IPS-20b (cell line): ENCODE data around the gene CCDC40.

Source experiments
- H3K27ac ChIP-seq: one replicate; pipeline ENCODE4 v1.5.1; 2013; ENCODE audit warnings: low read length
- H3K27me3 ChIP-seq: 2 replicates; pipeline ENCODE4 v1.6.1; 2013; ENCODE audit warnings: mild to moderate bottlenecking, low read length, inconsistent platforms; ENCODE audit not compliant: insufficient read depth
- H3K36me3 ChIP-seq: 2 replicates; pipeline ENCODE4 v1.6.1; 2013; ENCODE audit warnings: low read depth, mild to moderate bottlenecking, inconsistent platforms, low read length, moderate library complexity; ENCODE audit not compliant: insufficient read depth
- H3K4me1 ChIP-seq: 2 replicates; pipeline ENCODE4 v1.6.1; 2013; ENCODE audit warnings: mild to moderate bottlenecking, control low read depth, inconsistent platforms, low read length, moderate library complexity; ENCODE audit not compliant: insufficient read depth
- H3K4me3 ChIP-seq: 2 replicates; pipeline ENCODE4 v1.5.1; 2013; ENCODE audit warnings: mild to moderate bottlenecking, low read length, inconsistent platforms
- H3K9ac ChIP-seq: 2 replicates; pipeline ENCODE4 v1.6.1; 2013; ENCODE audit warnings: low read depth, mild to moderate bottlenecking, inconsistent platforms, low read length, moderate library complexity
- H3K9me3 ChIP-seq: 2 replicates; pipeline ENCODE4 v1.6.1; 2013; ENCODE audit warnings: mild to moderate bottlenecking, low read depth, low read length, inconsistent platforms; ENCODE audit not compliant: insufficient read depth

CCDC40 gene

DNA sequence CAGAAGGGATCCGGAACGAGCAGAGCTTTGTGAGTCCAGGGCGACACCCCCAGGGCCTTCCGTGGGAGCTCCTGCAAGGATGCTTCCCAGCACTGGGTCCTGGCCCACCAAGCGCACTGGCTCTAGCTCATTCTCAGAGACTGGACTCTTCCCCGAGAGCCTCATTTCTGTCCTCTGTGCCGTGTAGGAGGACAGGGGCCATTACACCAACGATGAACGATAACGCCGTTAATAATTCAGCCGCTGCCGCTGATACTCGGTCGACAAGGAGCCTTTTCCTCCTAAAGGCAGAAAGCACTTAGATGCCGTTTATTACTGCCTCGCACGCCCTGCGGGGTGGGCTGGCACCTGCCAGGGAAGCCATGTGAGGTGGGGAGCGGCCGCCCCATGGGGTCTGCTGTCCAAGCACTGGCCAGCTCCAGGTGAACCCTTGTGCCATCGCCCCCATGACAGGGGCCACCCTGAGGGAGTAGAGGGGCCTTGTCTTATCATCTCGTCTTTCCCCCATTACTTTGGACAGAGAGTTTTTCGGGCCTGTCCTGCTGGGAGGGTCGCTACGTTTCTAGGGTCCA is 34.3 kb upstream of the CCDC40 start:
- no peaks in the 10 kb centered on the region for H3K27me3 ChIP-seq
- no peak overlapping the region for H3K4me3 ChIP-seq
- no peak overlapping the region for H3K9ac ChIP-seq
- no peak overlapping the region for H3K27ac ChIP-seq
- no peaks in the 10 kb centered on the region for H3K4me1 ChIP-seq
- H3K9me3 ChIP-seq, result no peaks in the 10 kb centered on the region
- H3K36me3 ChIP-seq, result peaks cover 9% of the 10 kb centered on the region; the same call in 1 of the 2 replicates

DNA sequence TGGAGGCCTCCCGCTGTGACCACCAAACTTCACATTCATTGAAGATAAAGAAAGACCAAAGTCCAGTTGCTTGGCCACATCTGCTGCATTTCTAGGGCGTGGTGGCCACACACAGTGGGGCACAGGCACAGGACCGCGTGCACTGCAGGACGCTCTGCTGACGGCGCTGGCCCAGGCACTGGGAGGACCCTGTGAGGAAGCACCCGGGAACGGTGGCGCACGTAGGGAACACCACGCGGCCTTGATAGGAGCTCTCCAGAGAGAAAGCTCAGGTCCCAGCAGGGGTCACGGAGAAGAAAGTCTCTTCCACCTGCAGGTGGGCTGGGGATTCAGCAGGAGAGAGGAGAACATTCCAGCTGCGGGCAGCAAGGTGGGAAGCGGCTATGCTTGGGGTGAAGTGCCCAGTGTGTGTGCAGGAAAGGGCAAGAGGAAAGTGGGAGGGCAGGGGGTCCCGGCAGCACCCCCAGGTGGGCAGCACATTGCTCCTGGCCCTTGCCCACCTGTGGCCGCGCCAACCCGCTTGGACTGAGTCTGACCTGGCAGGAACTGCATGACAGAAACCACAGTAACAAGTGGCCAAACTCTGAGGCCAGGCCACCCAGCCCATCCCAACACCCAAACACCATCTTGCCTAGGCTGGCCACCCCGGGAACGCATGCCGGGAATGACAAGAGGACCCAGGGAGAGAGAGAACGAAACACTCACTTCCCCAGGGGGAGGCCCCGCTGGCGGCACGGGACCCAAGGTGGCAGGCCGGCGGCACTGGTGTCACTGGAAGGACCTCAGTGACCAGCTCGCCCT is 33.6 kb upstream of the CCDC40 start:
- H3K9ac ChIP-seq, result no peak overlapping the region
- no peak overlapping the region for H3K4me3 ChIP-seq
- peaks cover 9% of the 10 kb centered on the region; the same call in 1 of the 2 replicates for H3K36me3 ChIP-seq
- no peaks in the 10 kb centered on the region for H3K27me3 ChIP-seq
- no peaks in the 10 kb centered on the region for H3K9me3 ChIP-seq
- H3K4me1 ChIP-seq, result no peaks in the 10 kb centered on the region
- H3K27ac ChIP-seq, result no peak overlapping the region

DNA sequence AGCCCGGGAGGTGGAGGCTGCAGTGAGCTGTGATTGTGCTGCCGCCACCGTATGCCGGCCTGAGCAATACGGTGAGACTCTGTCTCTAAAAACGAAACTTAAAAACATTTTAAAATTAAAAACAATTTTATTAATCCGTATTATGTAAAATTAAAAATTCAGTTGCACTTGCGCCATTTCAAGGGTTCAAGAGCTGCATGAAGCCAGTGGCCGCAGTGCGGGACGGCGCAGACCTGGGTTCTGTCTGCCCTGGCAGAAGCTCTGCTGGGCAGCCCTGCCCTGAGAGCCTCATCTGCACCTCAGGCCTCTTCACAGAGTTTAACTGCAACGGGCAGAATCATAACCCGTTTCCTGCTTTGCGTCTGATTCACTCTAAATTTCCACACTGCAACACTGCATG is 32.5 kb upstream of the CCDC40 start:
- Histone ChIP-seq H3K36me3 (peaks cover 9% of the 10 kb centered on the region; the same call in 1 of the 2 replicates), H3K9me3 (no peaks in the 10 kb centered on the region), H3K4me1 (no peaks in the 10 kb centered on the region), H3K27me3 (no peaks in the 10 kb centered on the region), H3K9ac (no peak overlapping the region), H3K4me3 (no peak overlapping the region), H3K27ac (no peak overlapping the region)

DNA sequence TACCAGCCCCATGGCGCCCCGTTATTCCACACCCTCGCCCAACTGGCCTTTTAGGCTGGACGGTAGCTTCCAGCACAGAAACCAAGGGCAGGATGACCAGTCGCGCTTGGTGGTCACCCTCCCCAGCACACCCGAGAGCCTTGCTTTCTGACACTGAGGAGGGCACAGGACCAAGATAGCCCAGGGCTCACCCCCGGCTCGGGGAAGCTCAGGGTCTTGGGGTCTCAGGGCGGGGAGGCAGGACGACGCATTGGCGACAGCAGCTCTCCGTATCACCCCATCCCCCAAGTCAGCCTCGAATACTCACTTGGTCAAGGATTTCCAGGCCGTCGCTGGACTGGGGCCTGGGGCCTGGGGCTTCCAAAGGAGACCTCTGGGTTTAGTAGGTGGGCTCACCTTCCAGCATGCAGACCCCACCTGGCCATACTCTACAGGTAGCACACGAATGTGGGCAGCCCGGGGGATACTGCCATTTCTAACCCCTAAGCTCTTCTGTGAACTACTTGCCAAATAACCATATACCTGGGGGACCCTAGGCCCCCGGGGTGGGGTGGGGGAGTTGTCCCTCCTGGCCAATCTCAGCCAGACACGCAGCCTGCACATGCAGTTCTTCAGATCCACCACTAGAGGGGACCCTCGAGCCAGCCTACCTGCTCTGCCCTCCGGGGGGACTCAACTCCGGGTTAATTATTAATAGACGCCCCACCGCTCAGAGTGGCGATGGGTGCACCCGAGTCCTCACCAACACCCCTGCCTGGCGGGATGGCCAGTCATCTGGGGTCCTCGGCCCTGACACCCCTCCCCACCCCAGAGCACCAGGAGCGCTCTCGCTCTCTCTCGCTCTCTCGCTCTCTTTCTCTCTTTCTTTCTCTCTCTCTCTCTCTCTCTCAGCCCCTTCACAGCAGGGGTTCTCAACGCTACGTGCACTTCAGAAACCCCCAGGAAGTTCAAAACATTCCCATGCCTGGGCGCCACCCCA is 30.8 kb upstream of the CCDC40 start:
- Histone ChIP-seq H3K9ac (peak overlapping the region; percentile 48; the same call in 1 of the 2 replicates), H3K27ac (no peak overlapping the region), H3K36me3 (peaks cover 24% of the 10 kb centered on the region; the same call in 1 of the 2 replicates), H3K27me3 (no peaks in the 10 kb centered on the region), H3K4me3 (peak overlapping the region; percentile 66), H3K9me3 (no peaks in the 10 kb centered on the region), H3K4me1 (no peaks in the 10 kb centered on the region)

DNA sequence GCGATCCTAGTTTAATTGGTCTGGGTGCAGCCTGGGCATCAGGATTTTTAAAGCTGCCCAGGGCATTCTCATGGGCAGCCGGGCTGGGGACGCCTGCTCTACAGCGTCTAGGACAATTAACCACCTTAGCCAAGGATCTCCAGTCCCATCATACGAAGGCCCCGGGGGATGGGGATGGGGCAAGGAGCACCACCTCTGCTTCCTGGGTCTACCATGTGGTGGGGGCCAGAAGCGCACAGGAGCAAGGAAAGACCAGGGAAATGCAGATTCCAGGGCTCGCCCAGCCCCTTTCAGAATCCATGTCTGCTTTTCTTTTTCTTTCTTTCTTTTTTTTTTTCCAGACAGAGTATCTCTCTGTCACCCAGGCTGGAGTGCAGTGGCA is 30.1 kb upstream of the CCDC40 start:
- Histone ChIP-seq H3K9me3 (no peaks in the 10 kb centered on the region), H3K27me3 (no peaks in the 10 kb centered on the region), H3K4me1 (no peaks in the 10 kb centered on the region), H3K9ac (no peak overlapping the region), H3K27ac (no peak overlapping the region), H3K4me3 (peak overlapping the region; percentile 66; the same call in 1 of the 2 replicates), H3K36me3 (peaks cover 28% of the 10 kb centered on the region; the same call in 1 of the 2 replicates)

DNA sequence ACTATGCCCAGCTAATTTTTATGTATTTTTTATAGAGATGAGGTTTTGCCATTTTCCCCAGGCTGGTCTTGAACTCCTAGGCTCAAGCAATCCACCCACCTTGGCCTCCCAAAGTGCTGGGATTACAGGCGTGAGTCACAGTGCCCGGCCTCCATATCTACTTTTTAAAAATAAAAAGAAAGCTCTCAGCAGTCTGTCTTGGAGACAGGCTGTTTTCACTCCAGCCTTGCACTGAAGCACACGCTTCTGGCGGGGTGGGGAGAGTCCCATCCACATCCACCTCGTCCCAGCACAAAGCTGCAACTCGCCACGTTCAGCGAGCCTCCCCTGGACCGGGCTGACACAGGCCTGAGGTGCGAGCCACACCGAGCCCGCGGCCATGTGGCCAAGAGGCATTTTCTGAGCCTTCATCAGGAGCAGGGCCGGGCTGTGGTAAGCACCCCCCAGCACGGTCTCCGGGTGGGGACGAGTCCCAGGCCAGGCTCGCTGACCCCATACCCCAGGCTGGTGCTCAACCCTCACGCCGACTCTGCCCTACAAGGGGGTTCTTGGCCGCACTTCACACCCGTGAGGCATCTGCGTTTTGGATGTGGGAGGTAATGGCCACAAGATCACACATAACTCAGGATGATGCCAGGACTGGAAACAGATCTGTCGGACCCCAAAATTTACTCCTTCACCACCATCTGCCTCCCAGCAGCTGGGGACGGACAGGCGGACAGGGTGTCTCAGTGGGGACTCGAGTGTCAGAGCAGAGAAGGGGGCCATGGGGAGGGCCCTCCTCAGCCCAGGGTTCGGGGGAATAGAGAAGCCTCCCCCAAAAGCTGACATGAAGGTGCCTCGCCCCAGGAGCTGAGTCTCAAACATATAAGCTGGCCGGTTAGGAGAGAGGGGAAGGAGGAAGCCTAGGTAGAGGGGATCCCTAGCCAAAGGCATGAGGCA is 29.4 kb upstream of the CCDC40 start:
- Histone ChIP-seq H3K9me3 (no peaks in the 10 kb centered on the region), H3K4me3 (no peak overlapping the region), H3K9ac (no peak overlapping the region), H3K36me3 (peaks cover 33% of the 10 kb centered on the region; the same call in 1 of the 2 replicates), H3K27me3 (no peaks in the 10 kb centered on the region), H3K27ac (no peak overlapping the region), H3K4me1 (no peaks in the 10 kb centered on the region)

DNA sequence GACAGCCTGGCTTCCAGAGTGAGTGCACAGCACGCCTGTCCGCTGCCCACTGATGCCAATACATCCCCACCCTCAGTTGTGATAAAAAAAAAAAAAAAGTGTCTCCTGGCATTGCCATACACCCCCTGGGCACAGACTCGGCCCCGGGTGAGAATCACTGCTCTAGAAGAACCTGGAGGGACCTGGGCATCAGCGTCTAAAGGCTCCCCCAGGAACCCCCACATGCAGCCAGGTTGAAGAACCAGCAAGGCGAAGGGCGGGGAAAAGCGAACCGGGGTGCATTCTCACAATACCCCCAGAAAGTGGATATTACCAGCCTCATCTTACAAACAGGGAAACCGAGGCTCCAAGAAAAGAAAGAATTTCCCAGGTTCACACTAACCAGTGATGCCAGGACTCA is 28.5 kb upstream of the CCDC40 start:
- H3K27ac ChIP-seq, result no peak overlapping the region
- H3K4me1 ChIP-seq, result no peaks in the 10 kb centered on the region
- H3K9me3 ChIP-seq, result no peaks in the 10 kb centered on the region
- no peak overlapping the region for H3K4me3 ChIP-seq
- H3K27me3 ChIP-seq, result no peaks in the 10 kb centered on the region
- no peak overlapping the region for H3K9ac ChIP-seq
- H3K36me3 ChIP-seq, result peaks cover 41% of the 10 kb centered on the region

DNA sequence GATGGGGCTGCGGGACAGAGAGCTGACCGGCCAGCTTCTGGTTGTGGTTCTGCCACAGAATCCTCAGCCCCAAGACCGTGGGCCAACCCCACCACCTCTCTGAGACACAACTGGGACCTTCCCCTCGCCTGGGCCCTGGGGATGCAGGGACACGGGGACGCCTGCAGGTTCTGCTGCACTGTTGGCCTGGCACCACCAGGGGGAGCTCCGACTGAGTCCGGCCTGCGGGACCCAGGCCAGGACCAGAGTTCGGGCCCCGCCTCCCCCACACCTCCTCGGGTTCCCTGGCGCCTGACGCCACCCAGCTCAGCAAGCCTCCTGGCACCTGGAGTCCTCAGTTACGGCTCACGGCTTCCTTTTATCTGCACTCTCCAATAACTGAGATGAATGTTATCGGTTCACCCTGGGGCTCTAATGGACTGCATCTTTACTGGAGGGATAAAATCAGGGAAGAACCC is 28.0 kb upstream of the CCDC40 start:
- H3K9ac ChIP-seq, result no peak overlapping the region
- no peaks in the 10 kb centered on the region for H3K9me3 ChIP-seq
- peaks cover 45% of the 10 kb centered on the region for H3K36me3 ChIP-seq
- H3K27ac ChIP-seq, result no peak overlapping the region
- no peak overlapping the region for H3K4me3 ChIP-seq
- H3K27me3 ChIP-seq, result no peaks in the 10 kb centered on the region
- H3K4me1 ChIP-seq, result no peaks in the 10 kb centered on the region

DNA sequence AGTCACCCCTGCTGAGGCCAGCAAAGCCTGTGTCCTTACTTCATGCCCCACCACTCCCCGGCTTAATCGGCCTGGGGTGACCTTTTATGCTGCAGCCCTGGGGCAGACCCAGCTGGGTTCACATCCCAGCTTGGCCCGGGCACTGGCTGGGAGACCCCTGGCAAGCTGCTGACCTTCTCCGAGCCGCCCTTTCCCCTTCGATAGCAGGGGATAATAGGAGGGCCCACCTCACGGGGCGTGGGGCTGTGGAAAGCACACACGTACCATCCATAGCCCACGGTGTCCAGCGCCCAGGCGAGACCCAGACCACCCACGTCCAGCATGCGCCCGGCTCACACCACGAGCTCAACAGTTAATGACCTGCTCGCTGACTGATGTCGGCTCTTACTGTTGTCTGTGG is 27.6 kb upstream of the CCDC40 start:
- Histone ChIP-seq H3K4me3 (no peak overlapping the region), H3K9ac (no peak overlapping the region), H3K27me3 (no peaks in the 10 kb centered on the region), H3K4me1 (no peaks in the 10 kb centered on the region), H3K36me3 (peaks cover 47% of the 10 kb centered on the region), H3K27ac (no peak overlapping the region), H3K9me3 (no peaks in the 10 kb centered on the region)

DNA sequence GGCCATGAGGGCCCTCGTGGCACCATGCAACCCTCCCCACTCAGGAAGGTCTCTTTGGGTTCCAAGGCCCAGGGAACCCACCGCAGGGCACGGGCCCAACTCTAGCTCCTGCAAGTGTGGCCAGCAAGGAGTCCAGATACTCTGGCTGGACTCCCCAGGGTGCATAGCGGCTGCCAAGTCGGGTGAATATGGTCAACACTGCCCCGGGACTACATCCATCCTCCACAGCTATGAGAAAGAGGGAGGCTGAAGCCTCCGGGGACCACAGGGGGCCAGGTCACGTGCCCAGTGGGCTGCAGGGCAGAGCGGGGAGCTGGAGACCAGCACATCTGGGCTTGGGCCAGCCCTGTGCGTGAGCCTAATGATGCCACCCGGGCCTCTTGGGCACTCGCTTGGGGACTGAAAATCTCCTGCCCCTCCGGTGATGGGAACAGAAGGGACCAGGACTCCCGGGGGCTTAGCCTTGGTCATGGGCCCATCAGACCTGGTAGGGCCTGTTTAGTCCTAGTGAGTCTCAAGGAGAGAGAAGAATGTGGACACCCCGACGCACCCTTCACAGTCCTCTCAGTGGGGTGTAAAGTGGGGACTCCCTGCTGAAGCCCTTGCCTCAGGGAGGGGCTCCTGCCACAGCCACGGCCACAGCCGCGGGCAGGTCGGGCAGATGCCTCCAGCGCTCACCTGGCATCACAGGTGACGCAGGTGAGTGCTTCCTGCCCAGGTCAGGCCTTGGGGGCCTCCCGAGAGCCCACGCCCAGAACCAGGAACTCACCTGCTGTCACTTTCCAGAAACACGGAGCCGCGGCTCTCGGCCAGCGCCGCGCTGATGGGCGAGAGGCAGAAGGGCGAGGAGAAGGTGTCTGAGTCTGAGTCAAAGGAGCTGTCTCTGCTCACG is 26.8 kb upstream of the CCDC40 start:
- H3K27me3 ChIP-seq, result no peaks in the 10 kb centered on the region
- no peaks in the 10 kb centered on the region for H3K9me3 ChIP-seq
- H3K4me1 ChIP-seq, result no peaks in the 10 kb centered on the region
- no peak overlapping the region for H3K4me3 ChIP-seq
- peaks cover 41% of the 10 kb centered on the region for H3K36me3 ChIP-seq
- H3K27ac ChIP-seq, result no peak overlapping the region
- H3K9ac ChIP-seq, result no peak overlapping the region
